HepG2 (cell line): ENCODE data around the gene MYCBPAP. TPM values are rescaled to one million over a fixed set of nuclear protein-coding genes. Genes with fewer than 3 reads are reported as not detected.
A peak's percentile ranks its signal among the peaks of the same experiment; 100 is the strongest.

Source experiments
- ARID3A ChIP-seq: IDR thresholded peaks from 2 replicates; pipeline ENCODE4 v1.6.1; 2012; ENCODE audit warnings: low read depth, low read length, improper control_type of control experiment
- GMEB2 ChIP-seq: IDR thresholded peaks from 2 replicates; pipeline ENCODE4 v1.6.1; 2016; ENCODE audit warnings: missing biosample characterization, missing genetic modification reagents, low read depth
- GTF3A ChIP-seq: sonication (generic); formaldehyde crosslinking; conservative IDR thresholded peaks from 2 replicates; pipeline ENCODE4 v1.4.0; 2020; ENCODE audit warnings: mild to moderate bottlenecking, missing genetic modification reagents
- HMGA1 ChIP-seq: sonication (generic); formaldehyde crosslinking; conservative IDR thresholded peaks from 2 replicates; pipeline ENCODE4 v1.4.0; 2020; ENCODE audit warnings: missing genetic modification reagents
- HNRNPH1 ChIP-seq: fragments of 200-400 bp; formaldehyde crosslinking; optimal IDR thresholded peaks from 2 replicates; pipeline ENCODE3; 2017; ENCODE audit warnings: mild to moderate bottlenecking, low read depth, low read length
- IKZF1 ChIP-seq: fragments of 450-650 bp; IDR thresholded peaks from 2 replicates; pipeline ENCODE4 v1.7.1; 2016
- MTA1 ChIP-seq: sonication (generic); formaldehyde crosslinking; IDR thresholded peaks from 2 replicates; pipeline ENCODE4 v1.4.0; 2020; ENCODE audit warnings: missing genetic modification reagents, mild to moderate bottlenecking, borderline replicate concordance
- MZF1 ChIP-seq: sonication (generic); formaldehyde crosslinking; IDR thresholded peaks from 2 replicates; pipeline ENCODE4 v1.8.1; 2023; ENCODE audit warnings: mild to moderate bottlenecking, missing genetic modification reagents, borderline replicate concordance
- SOX5 ChIP-seq: IDR thresholded peaks from 2 replicates; pipeline ENCODE4 v1.6.1; 2016; ENCODE audit warnings: borderline replicate concordance
- STAT5B ChIP-seq: sonication (generic); formaldehyde crosslinking; IDR thresholded peaks from 2 replicates; pipeline ENCODE4 v1.4.0; 2020; ENCODE audit warnings: missing genetic modification reagents
- U2AF1 ChIP-seq: fragments of 200-400 bp; formaldehyde crosslinking; optimal IDR thresholded peaks from 2 replicates; pipeline ENCODE3; 2017; ENCODE audit warnings: mild to moderate bottlenecking, low read depth, low read length
- XRCC5 ChIP-seq: fragments of 200-400 bp; formaldehyde crosslinking; optimal IDR thresholded peaks from 2 replicates; pipeline ENCODE3; 2017; ENCODE audit warnings: mild to moderate bottlenecking, low read length
- ZBTB8A ChIP-seq: sonication (generic); formaldehyde crosslinking; IDR thresholded peaks from 2 replicates; pipeline ENCODE4 v1.4.0; 2020; ENCODE audit warnings: mild to moderate bottlenecking, low read depth, missing genetic modification reagents, borderline replicate concordance
- ZFP62 ChIP-seq: sonication (generic); formaldehyde crosslinking; IDR thresholded peaks from 2 replicates; pipeline ENCODE4 v1.4.0; 2020; ENCODE audit warnings: missing genetic modification reagents
- ZHX2 ChIP-seq, 2 experiments: sonication (generic) in 1 of 2; formaldehyde crosslinking in 1 of 2; IDR thresholded peaks; 2 replicates each; pipeline versions ENCODE4 v1.6.1 to v1.9.0; 2014 to 2022; ENCODE audit warnings: antibody characterized with exemption in 1 of 2, borderline replicate concordance in 1 of 2, inconsistent platforms in 1 of 2, low read depth in 1 of 2, missing genetic modification reagents in 1 of 2
- ZNF10 ChIP-seq: sonication (generic); formaldehyde crosslinking; IDR thresholded peaks from 2 replicates; pipeline ENCODE4 v1.4.0; 2020; ENCODE audit warnings: mild to moderate bottlenecking, low read depth, missing genetic modification reagents, borderline replicate concordance
- ZNF138 ChIP-seq: sonication (generic); formaldehyde crosslinking; IDR thresholded peaks from 2 replicates; pipeline ENCODE4 v1.5.0; 2020; ENCODE audit warnings: mild to moderate bottlenecking, low read depth, missing genetic modification reagents
- ZNF180 ChIP-seq: sonication (generic); formaldehyde crosslinking; IDR thresholded peaks from 2 replicates; pipeline ENCODE4 v1.4.0; 2020; ENCODE audit warnings: low read depth, missing genetic modification reagents, borderline replicate concordance
- ZNF337 ChIP-seq: sonication (generic); formaldehyde crosslinking; IDR thresholded peaks from 2 replicates; pipeline ENCODE4 v1.5.1; 2020; ENCODE audit warnings: missing genetic modification reagents, low read depth, mild to moderate bottlenecking, borderline replicate concordance
- ZNF468 ChIP-seq: sonication (generic); formaldehyde crosslinking; IDR thresholded peaks from 2 replicates; pipeline ENCODE4 v1.8.0; 2022; ENCODE audit warnings: mild to moderate bottlenecking, moderate library complexity, missing genetic modification reagents
- ZNF563 ChIP-seq: sonication (generic); formaldehyde crosslinking; IDR thresholded peaks from 2 replicates; pipeline ENCODE4 v1.8.0; 2022; ENCODE audit warnings: mild to moderate bottlenecking, moderate library complexity, missing genetic modification reagents
- polyA plus RNA-seq, 8 experiments: library from polyadenylated mRNA; depleted of rRNA in 3 of 8; stranded (reverse) in 7 of 8; unstranded in 1 of 8; fragments of >200 nt; fragmentation: Illumina TruSeq in 4 of 8; extraction: Trizol in 4 of 8; gene quantifications; 2 replicates each; pipeline versions ENCODE4 v1.2.1 to v1.2.3, GENCODE V29; 2011 to 2016; ENCODE audit warnings: low read depth in 4 of 8, missing spikeins in 1 of 8, mixed read lengths in 1 of 8; ENCODE audit not compliant: insufficient read depth in 1 of 8
- total RNA-seq, 5 experiments: library from RNA; depleted of rRNA; stranded (reverse); fragments of >200 nt; fragmentation: Illumina TruSeq; extraction: Trizol; gene quantifications; 2 replicates each; pipeline ENCODE4 v1.2.3, GENCODE V29; 2016; ENCODE audit warnings: low read depth in 1 of 5

The MYCBPAP gene
- total and polyA plus RNA-seq, 2 of the 13 experiments (the other 11 are each of a cell fraction or from before 2014, with no cell fraction given) = 0.22 to 0.24 TPM

GRCh38 chr17:50550661-50551432 is 42.6 kb downstream of the MYCBPAP start (continued):
- TF ChIP-seq ZHX2 (IDR thresholded peaks at IDR 0.05; ENCODE audit: low read depth) = no peak
- no peak for TF ChIP-seq ZHX2 (CRISPR knock-in tag; IDR thresholded peaks at IDR 0.05; ENCODE audit: borderline replicate concordance)
- no peak for TF ChIP-seq HMGA1 (CRISPR knock-in tag)
- TF ChIP-seq STAT5B (CRISPR knock-in tag) = no peak
- TF ChIP-seq ZNF563 = peak; percentile 38; the same call in 1 of the 2 replicates
- no peak for TF ChIP-seq ZFP62
- no peak for TF ChIP-seq MTA1
- no peak for TF ChIP-seq ARID3A
- TF ChIP-seq MZF1 (CRISPR knock-in tag) = no peak
- no peak for TF ChIP-seq GMEB2 (CRISPR knock-in tag)
- no peak for TF ChIP-seq ZBTB8A (CRISPR knock-in tag)
- TF ChIP-seq SOX5 = peak; percentile 53; the same call in 1 of the 2 replicates
- TF ChIP-seq ZNF10 (CRISPR knock-in tag) = no peak
- no peak for TF ChIP-seq ZNF468
- no peak for TF ChIP-seq GTF3A
- no peak for TF ChIP-seq HNRNPH1
- TF ChIP-seq ZNF180 (CRISPR knock-in tag) = no peak
- TF ChIP-seq U2AF1 = no peak
- no peak for TF ChIP-seq ZNF138
- TF ChIP-seq ZNF337 (CRISPR knock-in tag) = no peak
- peak; percentile 95 for TF ChIP-seq XRCC5
- TF ChIP-seq IKZF1 = no peak
